Subcutaneous abdominal adipose tissue (tissue), 5 donors: ENCODE measurements around the gene URB2.
"Not testable (repeated sequence)": the region's sequence is repeated elsewhere in the genome, so short reads cannot be mapped to it uniquely, and the experiment has no call there.

Experiments used
- H3K27ac ChIP-seq: one replicate; pipeline ENCODE4 v1.7.0; 2013; ENCODE audit warnings: low read depth, mild to moderate bottlenecking, inconsistent platforms, low read length, moderate library complexity
- H3K27me3 ChIP-seq, 5 donors: one replicate each; pipeline ENCODE4 v1.7.0; 2013; ENCODE audit warnings: low read length in 5 of 5, inconsistent platforms in 1 of 5; ENCODE audit not compliant: control insufficient read depth in 5 of 5, insufficient read depth in 4 of 5
- H3K36me3 ChIP-seq, 5 donors: one replicate each; pipeline ENCODE4 v1.7.0; 2013; ENCODE audit warnings: low read length in 5 of 5; ENCODE audit not compliant: control insufficient read depth in 5 of 5, insufficient read depth in 5 of 5
- H3K4me1 ChIP-seq, 5 donors: one replicate each; pipeline ENCODE4 v1.7.0; 2013; ENCODE audit warnings: low read length in 5 of 5, mild to moderate bottlenecking in 3 of 5, moderate library complexity in 1 of 5; ENCODE audit not compliant: control insufficient read depth in 5 of 5, insufficient read depth in 5 of 5
- H3K4me3 ChIP-seq, 5 donors: one replicate each; pipeline ENCODE4 v1.7.0; 2013; ENCODE audit warnings: low read length in 5 of 5, low read depth in 1 of 5
- H3K9ac ChIP-seq, 5 donors: one replicate each; pipeline ENCODE4 v1.7.0; 2013; ENCODE audit warnings: low read length in 5 of 5, mild to moderate bottlenecking in 4 of 5, moderate library complexity in 3 of 5
- H3K9me3 ChIP-seq, 5 donors: one replicate each; pipeline ENCODE4 v1.7.0; 2013; ENCODE audit warnings: low read length in 5 of 5; ENCODE audit not compliant: control insufficient read depth in 5 of 5
- donor health status: healthy.
- donor health status: healthy.
- donor health status: healthy.
- donor health status: healthy.
- donor health status: healthy.

Gene URB2

DNA sequence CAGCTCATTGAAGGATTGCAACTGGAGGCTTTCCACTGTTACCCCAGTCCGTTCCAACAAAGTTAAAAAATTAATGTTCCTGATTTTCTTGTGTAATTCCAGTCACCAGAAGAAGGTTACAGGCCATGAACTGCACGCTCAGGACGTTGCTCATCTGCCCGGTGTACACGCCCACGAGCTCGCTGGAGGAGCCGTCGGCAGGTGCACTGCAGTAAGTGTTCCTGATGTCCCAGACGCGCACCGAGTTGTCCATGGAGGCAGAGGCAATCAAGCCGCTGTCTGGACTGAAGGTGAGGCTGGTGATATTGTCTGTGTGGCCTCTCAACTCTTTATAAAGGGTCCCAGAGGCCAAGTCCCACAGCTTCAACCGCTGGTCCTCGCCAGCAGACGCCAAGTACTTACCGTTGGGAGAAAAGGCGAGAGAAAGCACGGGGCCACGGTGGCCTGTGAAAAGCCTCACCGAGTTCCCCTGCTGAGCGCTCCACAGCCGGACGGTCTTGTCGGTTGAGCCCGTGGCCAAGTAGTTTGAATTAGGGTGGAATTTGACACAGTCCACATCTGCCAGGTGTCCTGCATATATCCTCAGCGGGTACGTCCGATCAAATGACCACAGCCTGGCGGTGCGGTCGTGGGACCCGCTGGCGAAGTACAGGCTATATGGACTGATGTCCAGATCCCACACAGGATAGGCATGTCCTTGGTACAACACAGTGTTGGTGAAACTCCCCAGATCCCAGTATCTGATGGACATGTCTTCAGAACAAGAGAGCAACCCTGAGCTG, 31.6 kb upstream of the URB2 start:
- H3K27ac ChIP-seq, result no peak overlapping the region
- H3K9me3 ChIP-seq, result no peaks in the 10 kb centered on the region
- H3K4me3 ChIP-seq, result no peak overlapping the region
- no peaks in the 10 kb centered on the region for H3K27me3 ChIP-seq
- H3K9ac ChIP-seq, result no peak overlapping the region
- H3K4me1 ChIP-seq, result peaks cover 8 to 22% (median 15%) of the 10 kb centered on the region in 5 donors
- H3K36me3 ChIP-seq, result peaks cover 10 to 30% (median 23%) of the 10 kb centered on the region in 5 donors

DNA sequence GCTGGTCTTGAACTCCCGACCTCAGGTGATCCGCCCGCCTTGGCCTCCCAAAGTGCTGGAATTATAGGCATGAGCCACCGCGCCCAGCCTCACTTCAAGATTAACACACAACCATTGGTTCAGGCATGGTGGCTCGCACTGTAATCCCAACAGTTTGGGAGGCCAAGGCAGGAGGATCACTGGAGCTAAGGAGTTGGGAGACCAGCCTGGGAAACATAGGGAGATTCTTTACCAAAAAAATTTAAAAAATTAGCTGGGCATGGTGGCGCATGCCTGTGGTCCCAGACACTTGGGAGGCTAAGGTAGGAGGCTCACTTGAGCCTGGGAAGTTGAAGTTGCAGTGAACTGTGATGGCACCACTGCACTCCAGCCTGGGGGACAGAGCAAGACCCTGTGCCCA, 30.2 kb upstream of the URB2 start:
- peaks cover 8 to 24% (median 15%) of the 10 kb centered on the region in 5 donors for H3K4me1 ChIP-seq
- H3K4me3 ChIP-seq, H3K9me3 ChIP-seq, H3K27me3 ChIP-seq, H3K9ac ChIP-seq: not testable (repeated sequence)
- H3K27ac ChIP-seq, result peak overlapping the region; percentile 83
- H3K36me3 ChIP-seq, result peaks cover 10 to 35% (median 26%) of the 10 kb centered on the region in 5 donors

DNA sequence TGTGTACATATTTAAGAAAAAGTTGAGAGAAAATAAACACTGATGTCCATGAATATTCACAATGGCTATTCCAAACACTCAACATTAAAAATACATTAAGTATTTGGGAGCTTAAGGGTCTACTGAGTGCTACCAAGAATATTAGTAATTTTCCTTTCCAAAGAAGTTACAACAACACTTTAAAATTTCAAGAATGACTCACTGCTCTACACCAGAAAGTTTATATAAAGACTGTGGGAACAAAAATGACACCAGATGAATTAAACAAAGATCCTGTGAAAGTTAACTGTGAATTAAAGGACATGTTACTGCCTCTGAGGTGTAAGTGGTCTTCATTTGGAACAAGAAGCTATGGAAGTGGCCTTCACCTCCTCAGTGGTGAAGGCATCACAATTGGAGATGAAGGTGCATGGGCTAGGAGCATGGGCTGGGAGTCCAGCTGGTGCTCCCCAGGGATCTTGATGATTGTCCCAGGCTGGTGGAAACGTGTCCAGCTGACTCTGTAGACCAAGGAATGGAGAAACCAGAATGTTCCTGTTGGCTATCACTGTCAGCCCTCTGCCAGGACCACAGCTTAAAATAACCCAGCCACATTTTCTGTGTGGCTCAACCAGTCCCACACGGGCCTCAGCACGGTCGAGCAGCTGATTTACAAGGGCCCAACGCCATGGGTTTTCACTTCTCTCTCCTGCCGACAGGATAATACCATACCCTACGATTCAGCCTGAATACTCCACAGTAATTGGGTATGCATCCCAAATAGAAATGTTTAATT, 28.9 kb upstream of the URB2 start:
- H3K9me3 ChIP-seq, result no peaks in the 10 kb centered on the region
- H3K27me3 ChIP-seq, result no peaks in the 10 kb centered on the region
- H3K4me1 ChIP-seq, result peaks cover 8 to 26% (median 21%) of the 10 kb centered on the region in 5 donors
- H3K9ac ChIP-seq, result peak overlapping the region in 3 of 5 donors; percentile 17 to 56 (median 50)
- H3K27ac ChIP-seq, result peak overlapping the region; percentile 83
- H3K4me3 ChIP-seq, result no peak overlapping the region
- H3K36me3 ChIP-seq, result peaks cover 15 to 38% (median 37%) of the 10 kb centered on the region in 5 donors

DNA sequence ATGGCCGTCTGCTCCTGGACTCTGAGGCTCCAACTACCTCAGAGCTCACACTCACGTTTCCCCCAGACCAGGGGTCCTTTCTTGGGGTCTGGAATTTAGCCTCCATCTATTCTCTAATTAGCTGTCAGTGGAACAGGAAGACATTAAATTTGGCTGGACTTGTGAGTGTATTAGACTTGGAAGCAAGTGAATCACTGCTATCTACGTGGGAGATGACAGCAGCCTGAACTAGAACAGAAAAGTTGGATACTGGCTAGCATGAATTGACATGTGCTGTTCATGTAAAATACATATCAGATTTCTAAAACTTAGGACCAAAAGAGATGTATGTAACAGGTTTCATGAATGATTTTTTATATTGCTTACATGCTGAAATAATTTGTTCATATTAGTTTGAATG, 28.2 kb upstream of the URB2 start:
- Histone ChIP-seq H3K9ac (peak overlapping the region in 1 of 5 donors; percentile 17), H3K9me3 (no peaks in the 10 kb centered on the region), H3K27me3 (no peaks in the 10 kb centered on the region), H3K27ac (peak overlapping the region; percentile 83), H3K36me3 (peaks cover 16 to 40% (median 38%) of the 10 kb centered on the region in 5 donors), H3K4me3 (no peak overlapping the region), H3K4me1 (peaks cover 8 to 26% (median 21%) of the 10 kb centered on the region in 5 donors)

DNA sequence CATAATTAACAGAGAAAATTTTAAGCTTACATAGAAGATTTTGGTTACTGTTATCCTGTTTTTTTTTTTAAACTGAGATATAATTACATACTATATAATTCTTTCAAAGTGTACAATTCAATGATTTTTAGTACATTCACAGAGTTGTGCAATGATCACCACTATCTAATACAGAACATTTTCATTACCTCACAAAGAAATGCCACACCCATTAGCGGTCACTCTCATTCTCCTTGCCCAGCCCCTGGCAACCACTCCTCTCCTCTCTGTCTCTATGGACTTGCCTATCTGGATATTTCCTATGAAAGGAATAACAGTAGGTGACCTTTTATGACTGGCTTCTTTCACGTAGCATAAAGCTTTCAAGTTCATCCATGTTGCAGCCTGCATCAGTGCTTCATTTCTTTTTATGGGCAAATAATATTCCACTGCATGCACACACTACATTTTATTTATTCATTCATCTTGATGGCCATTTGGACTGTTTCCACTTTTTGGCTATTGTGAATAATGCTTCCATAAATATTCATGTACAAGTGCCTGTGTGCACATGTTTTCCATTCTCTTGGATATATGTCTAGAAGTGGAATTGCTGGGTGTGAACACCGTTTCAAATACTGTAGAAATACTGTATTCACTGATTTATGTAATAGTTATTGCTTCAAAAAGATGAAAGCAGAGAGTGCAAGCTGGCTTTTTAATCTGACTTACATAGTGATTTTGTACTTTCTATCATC, 26.7 kb upstream of the URB2 start:
- H3K9ac ChIP-seq, result no peak overlapping the region
- peaks cover 14 to 41% (median 33%) of the 10 kb centered on the region in 5 donors for H3K36me3 ChIP-seq
- H3K4me3 ChIP-seq, result no peak overlapping the region
- H3K27me3 ChIP-seq, result no peaks in the 10 kb centered on the region
- H3K27ac ChIP-seq, result peak overlapping the region; percentile 83
- H3K4me1 ChIP-seq, result peaks cover 8 to 26% (median 21%) of the 10 kb centered on the region in 5 donors
- H3K9me3 ChIP-seq, result no peaks in the 10 kb centered on the region

DNA sequence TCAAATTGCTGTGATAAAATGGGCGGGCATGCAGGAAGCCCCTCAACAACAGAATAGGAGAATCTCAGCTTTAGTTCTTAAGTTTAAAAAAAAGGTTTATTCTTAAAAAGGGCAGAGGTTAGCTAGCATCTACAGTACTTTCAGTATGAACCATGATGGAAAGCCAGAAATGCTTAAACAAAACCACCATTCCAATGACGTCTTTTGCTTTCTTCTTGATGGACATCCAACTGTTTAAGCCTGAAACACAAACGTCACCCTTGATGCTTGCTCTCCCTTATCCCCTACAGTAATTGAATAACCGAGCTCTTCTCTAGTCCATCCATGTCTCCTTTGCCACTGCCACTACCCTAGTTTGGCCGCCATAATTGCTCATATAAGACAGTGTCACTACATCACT, 25.8 kb upstream of the URB2 start:
- Histone ChIP-seq H3K27ac (no peak overlapping the region), H3K9me3 (no peaks in the 10 kb centered on the region), H3K4me3 (no peak overlapping the region), H3K9ac (no peak overlapping the region), H3K36me3 (peaks cover 12 to 39% (median 31%) of the 10 kb centered on the region in 5 donors), H3K4me1 (peaks cover 8 to 26% (median 21%) of the 10 kb centered on the region in 5 donors), H3K27me3 (no peaks in the 10 kb centered on the region)

DNA sequence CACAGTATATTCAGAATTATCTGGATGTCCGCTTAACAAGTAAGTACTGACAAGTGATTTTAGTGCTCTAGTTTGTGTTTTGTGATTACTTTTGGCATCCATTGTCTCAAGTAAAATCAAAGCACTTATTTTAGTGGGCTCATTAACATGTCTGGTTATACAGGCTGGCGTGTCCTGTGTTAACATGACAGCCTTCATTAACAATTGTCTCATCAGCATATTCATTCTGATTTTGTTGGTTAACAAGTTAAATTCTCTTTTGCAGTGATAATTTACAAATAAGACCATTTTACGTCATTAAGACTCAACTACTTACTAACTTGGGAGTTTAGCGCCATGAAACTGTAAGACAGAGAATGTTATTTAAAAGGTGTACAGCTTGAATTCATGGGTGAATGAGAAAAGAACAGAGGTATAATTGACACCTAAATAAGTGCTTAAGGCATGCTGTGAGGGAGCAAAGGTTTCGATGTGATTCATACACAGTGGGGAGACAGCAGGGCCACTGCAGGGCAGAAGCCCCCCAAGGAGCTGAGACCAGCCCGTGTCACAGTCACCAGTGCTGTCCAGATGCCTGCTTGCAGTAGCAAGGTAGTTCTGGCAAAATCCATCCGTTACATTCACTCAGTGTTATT, 22.6 kb upstream of the URB2 start:
- Histone ChIP-seq H3K36me3 (peaks cover 26 to 67% (median 53%) of the 10 kb centered on the region in 5 donors), H3K27me3 (no peaks in the 10 kb centered on the region), H3K4me3 (no peak overlapping the region), H3K9ac (no peak overlapping the region), H3K27ac (no peak overlapping the region), H3K9me3 (no peaks in the 10 kb centered on the region), H3K4me1 (peaks cover 0 to 7% (median 5%) of the 10 kb centered on the region in 5 donors)

DNA sequence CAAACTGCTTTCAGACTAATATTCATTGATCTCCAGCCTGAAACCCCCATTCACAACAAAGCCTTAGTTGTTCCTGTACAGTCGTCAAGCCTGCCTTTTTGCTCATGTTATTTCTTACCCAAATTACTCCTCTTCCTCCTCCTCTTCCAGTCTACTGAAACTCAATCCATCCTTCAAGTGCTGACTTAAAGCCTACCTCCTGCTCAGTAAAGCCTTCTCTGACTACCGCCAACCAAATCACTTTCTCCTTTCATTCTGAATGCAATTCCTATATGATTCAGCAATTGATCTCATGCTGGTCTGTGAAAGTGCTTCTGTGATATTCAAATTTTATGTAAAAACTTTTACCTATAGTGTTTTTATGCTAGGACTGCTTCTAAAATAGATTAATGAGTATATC, 18.7 kb upstream of the URB2 start:
- H3K9me3 ChIP-seq, result no peaks in the 10 kb centered on the region
- no peak overlapping the region for H3K27ac ChIP-seq
- no peaks in the 10 kb centered on the region for H3K27me3 ChIP-seq
- no peaks in the 10 kb centered on the region for H3K4me1 ChIP-seq
- no peak overlapping the region for H3K9ac ChIP-seq
- peaks cover 51 to 89% (median 74%) of the 10 kb centered on the region in 5 donors for H3K36me3 ChIP-seq
- no peak overlapping the region for H3K4me3 ChIP-seq

DNA sequence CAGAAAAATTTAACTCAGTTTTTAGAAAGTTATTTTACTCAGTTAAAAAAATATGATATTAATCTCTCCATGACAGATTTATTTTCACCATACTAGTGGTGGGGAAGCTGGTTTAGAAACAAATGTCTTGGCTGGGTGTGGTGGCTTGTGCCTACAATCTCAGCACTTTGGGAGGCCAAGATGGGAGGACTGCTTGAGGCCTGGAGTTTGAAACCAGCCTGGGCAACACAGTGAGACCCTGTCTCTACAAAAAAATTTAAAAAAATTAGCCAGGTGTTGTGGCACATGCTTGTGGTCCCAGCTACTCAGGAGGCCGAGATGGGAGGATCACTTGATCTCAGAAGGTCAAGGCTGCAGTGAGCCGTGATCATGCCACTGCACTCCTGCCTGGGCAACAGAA, 17.5 kb upstream of the URB2 start:
- Histone ChIP-seq H3K27ac (no peak overlapping the region), H3K27me3 (no peaks in the 10 kb centered on the region), H3K36me3 (peaks cover 56 to 91% (median 80%) of the 10 kb centered on the region in 5 donors), H3K9me3 (no peaks in the 10 kb centered on the region), H3K9ac (no peak overlapping the region), H3K4me3 (no peak overlapping the region), H3K4me1 (no peaks in the 10 kb centered on the region)
